ENCODE results near the gene SHMT2.

DNA sequence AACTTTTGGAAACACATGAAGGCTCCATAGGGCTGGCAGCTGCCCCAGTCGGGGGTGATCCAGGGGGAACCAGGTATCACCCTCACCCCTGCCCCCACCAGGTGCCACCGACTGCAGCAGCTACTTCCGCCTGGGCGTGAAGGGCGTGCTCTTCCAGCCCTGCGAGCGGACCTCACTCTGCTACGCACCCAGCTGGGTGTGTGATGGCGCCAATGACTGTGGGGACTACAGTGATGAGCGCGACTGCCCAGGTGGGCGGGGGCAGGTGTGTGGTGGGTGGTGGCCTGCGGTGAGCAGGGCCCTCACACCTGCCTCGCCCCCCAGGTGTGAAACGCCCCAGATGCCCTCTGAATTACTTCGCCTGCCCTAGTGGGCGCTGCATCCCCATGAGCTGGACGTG, 35.3 kb upstream of the SHMT2 start:
- TF ChIP-seq CTCF (IDR thresholded peaks at IDR 0.05) = no peak
- TF ChIP-seq POLR2A (IDR thresholded peaks at IDR 0.05) = no peak
